GM23338 (cell line): ENCODE results near the gene RGL3. TPM values are rescaled to one million over a fixed set of nuclear protein-coding genes. Genes with fewer than 3 reads are reported as not detected.

Experiments used
- ATAC-seq: fragments of 200-7000 bp; cut with Tn5 transposase; 3 replicates; pipeline ENCODE4 v1.9.1; 2020
- DNase-seq: peaks from one replicate; pipeline ENCODE4 v3.0.0-alpha.2; 2015; ENCODE audit warnings: low spot score
- H2AFZ ChIP-seq: fragments of 200-600 bp; sonication (generic); 2 replicates; pipeline ENCODE4 v1.8.0; 2016; ENCODE audit warnings: antibody characterized with exemption, mild to moderate bottlenecking, moderate library complexity
- H3F3A ChIP-seq: fragments of 200-600 bp; sonication (generic); replicated peaks from 2 replicates; pipeline ENCODE4 v1.8.0; 2017; ENCODE audit warnings: antibody characterized with exemption, mixed run types, low read depth
- H3K27ac ChIP-seq: fragments of 200-600 bp; sonication (generic); 2 replicates; pipeline ENCODE4 v1.6.1; 2016; ENCODE audit warnings: low read depth
- H3K27me3 ChIP-seq: fragments of 200-600 bp; sonication (generic); 2 replicates; pipeline ENCODE4 v1.8.0; 2016; ENCODE audit warnings: mild to moderate bottlenecking, mixed run types, moderate library complexity; ENCODE audit not compliant: insufficient read depth
- H3K36me3 ChIP-seq: fragments of 200-600 bp; sonication (generic); 2 replicates; pipeline ENCODE4 v1.8.0; 2016; ENCODE audit warnings: mild to moderate bottlenecking; ENCODE audit not compliant: insufficient read depth
- H3K4me1 ChIP-seq: fragments of 200-600 bp; sonication (generic); 2 replicates; pipeline ENCODE4 v1.8.0; 2016; ENCODE audit warnings: mild to moderate bottlenecking, moderate library complexity; ENCODE audit not compliant: insufficient read depth
- H3K4me2 ChIP-seq: fragments of 200-600 bp; sonication (generic); 2 replicates; pipeline ENCODE4 v1.7.1; 2017; ENCODE audit warnings: mixed run types
- H3K4me3 ChIP-seq: fragments of 200-600 bp; sonication (generic); 2 replicates; pipeline ENCODE4 v1.6.1; 2016; ENCODE audit warnings: mixed run types
- H3K79me2 ChIP-seq: fragments of 200-600 bp; sonication (generic); replicated peaks from 2 replicates; pipeline ENCODE4 v1.8.0; 2017; ENCODE audit warnings: mild to moderate bottlenecking; ENCODE audit not compliant: insufficient read depth
- H3K9me2 ChIP-seq: fragments of 200-600 bp; sonication (generic); 2 replicates; pipeline ENCODE4 v1.8.0; 2017; ENCODE audit not compliant: insufficient read depth
- H4K20me1 ChIP-seq: fragments of 200-600 bp; sonication (generic); replicated peaks from 2 replicates; pipeline ENCODE4 v1.8.0; 2017; ENCODE audit warnings: mild to moderate bottlenecking; ENCODE audit not compliant: insufficient read depth
- H3K27ac Mint-ChIP-seq: 2 replicates; pipeline ENCODE4 v1.8.0; 2020; ENCODE audit warnings: inconsistent platforms, mild to moderate bottlenecking, moderate library complexity, mixed read lengths
- H3K27me3 Mint-ChIP-seq: 3 replicates; pipeline ENCODE4 v1.8.0; 2022; ENCODE audit warnings: low read depth, mild to moderate bottlenecking, moderate library complexity, mixed read lengths, inconsistent platforms; ENCODE audit not compliant: insufficient read depth, poor library complexity
- H3K36me3 Mint-ChIP-seq: 3 replicates; pipeline ENCODE4 v1.8.0; 2021; ENCODE audit warnings: low read depth, mild to moderate bottlenecking, inconsistent platforms, moderate library complexity, mixed read lengths
- H3K4me1 Mint-ChIP-seq: 3 replicates; pipeline ENCODE4 v1.8.0; 2020; ENCODE audit warnings: mild to moderate bottlenecking, inconsistent platforms, mixed read lengths
- H3K4me3 Mint-ChIP-seq: 3 replicates; pipeline ENCODE4 v1.8.0; 2021; ENCODE audit warnings: moderate library complexity, mild to moderate bottlenecking, inconsistent platforms, mixed read lengths
- H3K9me3 Mint-ChIP-seq: 3 replicates; pipeline ENCODE4 v1.8.0; 2020; ENCODE audit warnings: moderate library complexity, mild to moderate bottlenecking, inconsistent platforms, mixed read lengths
- CREB1 ChIP-seq: fragments of 250-450 bp; sonication (Bioruptor Pico); IDR thresholded peaks from 2 replicates; pipeline ENCODE4 v1.5.0; 2020; ENCODE audit warnings: low read depth, mild to moderate bottlenecking, moderate library complexity
- EZH2 ChIP-seq: fragments of 200-600 bp; sonication (generic); IDR thresholded peaks from one replicate; pipeline ENCODE4 v1.8.0; 2017; ENCODE audit warnings: antibody characterized with exemption, mild to moderate bottlenecking, low read depth; ENCODE audit not compliant: unreplicated experiment
- EZH2phosphoT487 ChIP-seq: fragments of 200-600 bp; sonication (generic); IDR thresholded peaks from one replicate; pipeline ENCODE4 v1.8.1; 2018; ENCODE audit warnings: antibody characterized with exemption; ENCODE audit not compliant: unreplicated experiment
- JUNB ChIP-seq: IDR thresholded peaks from one replicate; pipeline ENCODE4 v1.6.1; 2016; ENCODE audit warnings: antibody characterized with exemption; ENCODE audit not compliant: unreplicated experiment
- POLR2AphosphoS5 ChIP-seq: IDR thresholded peaks from 2 replicates; pipeline ENCODE4 v1.6.1; 2016; ENCODE audit warnings: antibody characterized with exemption, low read depth
- STAT1 ChIP-seq: IDR thresholded peaks from one replicate; pipeline ENCODE4 v1.6.1; 2016; ENCODE audit warnings: antibody characterized with exemption; ENCODE audit not compliant: unreplicated experiment
- ZNF114 ChIP-seq: fragments of 250-450 bp; sonication (Bioruptor Pico); IDR thresholded peaks from 2 replicates; pipeline ENCODE4 v1.5.0; 2020; ENCODE audit warnings: mild to moderate bottlenecking, moderate library complexity
- polyA plus RNA-seq: library from polyadenylated mRNA; unstranded; fragments of >200 nt; fragmentation: Nextera tagmentation; extraction: Ambion mirVana; gene quantifications from 2 replicates; pipeline ENCODE4 v1.2.1, GENCODE V29; 2016
- total RNA-seq: library from RNA; depleted of rRNA; stranded (reverse); fragments of >200 nt; shearing (Covaris generic); gene quantifications from 2 replicates; pipeline ENCODE4 v1.2.3, GENCODE V29; 2014
- TF ChIP-seq, protein P1 (sequence below): fragments of 250-450 bp; sonication (Bioruptor Pico); IDR thresholded peaks from 2 replicates; pipeline ENCODE4 v1.5.0; 2020; ENCODE audit warnings: mild to moderate bottlenecking, moderate library complexity
- TF ChIP-seq, protein P2 (sequence below): IDR thresholded peaks from 2 replicates; pipeline ENCODE4 v1.6.1; 2016; ENCODE audit warnings: antibody characterized with exemption
- TF ChIP-seq, protein P3 (sequence below): IDR thresholded peaks from one replicate; pipeline ENCODE4 v1.6.1; 2018; ENCODE audit warnings: antibody characterized with exemption; ENCODE audit not compliant: unreplicated experiment
- TF ChIP-seq, protein P4 (sequence below), 2 experiments: fragments of 200-600 bp in 1 of 2; sonication (generic) in 1 of 2; conservative IDR thresholded peaks; 2 replicates each; pipeline versions ENCODE4 v1.5.1 to v1.6.1; 2016 to 2017; ENCODE audit warnings: antibody characterized with exemption in 2 of 2, low read depth in 2 of 2, mild to moderate bottlenecking in 2 of 2, moderate library complexity in 1 of 2

RGL3 gene
- total and polyA plus RNA-seq, 2 experiments from 2014 or later, result 48.8 to 49.4 TPM

DNA sequence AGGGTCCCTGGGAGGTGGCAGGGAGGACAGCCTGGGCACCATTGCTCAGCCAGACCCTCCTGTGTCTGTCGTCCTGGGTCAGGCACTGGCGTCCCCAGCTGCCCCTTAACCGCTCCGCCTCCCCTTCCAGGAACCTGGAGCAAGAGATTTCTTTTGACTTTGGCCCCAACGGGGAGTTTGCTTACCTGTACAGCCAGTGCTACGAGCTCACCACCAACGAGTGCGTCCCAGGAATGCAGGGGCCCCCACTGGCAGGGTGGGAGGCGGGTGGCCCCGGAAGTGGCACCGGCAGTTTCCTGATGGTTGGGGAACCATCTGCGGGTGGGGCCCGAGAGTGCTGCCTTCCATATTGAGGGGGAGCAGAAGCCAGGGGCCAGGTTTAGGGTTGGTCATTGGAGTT is 29.3 kb upstream of the RGL3 start (continued):
- TF ChIP-seq, protein P1, sequence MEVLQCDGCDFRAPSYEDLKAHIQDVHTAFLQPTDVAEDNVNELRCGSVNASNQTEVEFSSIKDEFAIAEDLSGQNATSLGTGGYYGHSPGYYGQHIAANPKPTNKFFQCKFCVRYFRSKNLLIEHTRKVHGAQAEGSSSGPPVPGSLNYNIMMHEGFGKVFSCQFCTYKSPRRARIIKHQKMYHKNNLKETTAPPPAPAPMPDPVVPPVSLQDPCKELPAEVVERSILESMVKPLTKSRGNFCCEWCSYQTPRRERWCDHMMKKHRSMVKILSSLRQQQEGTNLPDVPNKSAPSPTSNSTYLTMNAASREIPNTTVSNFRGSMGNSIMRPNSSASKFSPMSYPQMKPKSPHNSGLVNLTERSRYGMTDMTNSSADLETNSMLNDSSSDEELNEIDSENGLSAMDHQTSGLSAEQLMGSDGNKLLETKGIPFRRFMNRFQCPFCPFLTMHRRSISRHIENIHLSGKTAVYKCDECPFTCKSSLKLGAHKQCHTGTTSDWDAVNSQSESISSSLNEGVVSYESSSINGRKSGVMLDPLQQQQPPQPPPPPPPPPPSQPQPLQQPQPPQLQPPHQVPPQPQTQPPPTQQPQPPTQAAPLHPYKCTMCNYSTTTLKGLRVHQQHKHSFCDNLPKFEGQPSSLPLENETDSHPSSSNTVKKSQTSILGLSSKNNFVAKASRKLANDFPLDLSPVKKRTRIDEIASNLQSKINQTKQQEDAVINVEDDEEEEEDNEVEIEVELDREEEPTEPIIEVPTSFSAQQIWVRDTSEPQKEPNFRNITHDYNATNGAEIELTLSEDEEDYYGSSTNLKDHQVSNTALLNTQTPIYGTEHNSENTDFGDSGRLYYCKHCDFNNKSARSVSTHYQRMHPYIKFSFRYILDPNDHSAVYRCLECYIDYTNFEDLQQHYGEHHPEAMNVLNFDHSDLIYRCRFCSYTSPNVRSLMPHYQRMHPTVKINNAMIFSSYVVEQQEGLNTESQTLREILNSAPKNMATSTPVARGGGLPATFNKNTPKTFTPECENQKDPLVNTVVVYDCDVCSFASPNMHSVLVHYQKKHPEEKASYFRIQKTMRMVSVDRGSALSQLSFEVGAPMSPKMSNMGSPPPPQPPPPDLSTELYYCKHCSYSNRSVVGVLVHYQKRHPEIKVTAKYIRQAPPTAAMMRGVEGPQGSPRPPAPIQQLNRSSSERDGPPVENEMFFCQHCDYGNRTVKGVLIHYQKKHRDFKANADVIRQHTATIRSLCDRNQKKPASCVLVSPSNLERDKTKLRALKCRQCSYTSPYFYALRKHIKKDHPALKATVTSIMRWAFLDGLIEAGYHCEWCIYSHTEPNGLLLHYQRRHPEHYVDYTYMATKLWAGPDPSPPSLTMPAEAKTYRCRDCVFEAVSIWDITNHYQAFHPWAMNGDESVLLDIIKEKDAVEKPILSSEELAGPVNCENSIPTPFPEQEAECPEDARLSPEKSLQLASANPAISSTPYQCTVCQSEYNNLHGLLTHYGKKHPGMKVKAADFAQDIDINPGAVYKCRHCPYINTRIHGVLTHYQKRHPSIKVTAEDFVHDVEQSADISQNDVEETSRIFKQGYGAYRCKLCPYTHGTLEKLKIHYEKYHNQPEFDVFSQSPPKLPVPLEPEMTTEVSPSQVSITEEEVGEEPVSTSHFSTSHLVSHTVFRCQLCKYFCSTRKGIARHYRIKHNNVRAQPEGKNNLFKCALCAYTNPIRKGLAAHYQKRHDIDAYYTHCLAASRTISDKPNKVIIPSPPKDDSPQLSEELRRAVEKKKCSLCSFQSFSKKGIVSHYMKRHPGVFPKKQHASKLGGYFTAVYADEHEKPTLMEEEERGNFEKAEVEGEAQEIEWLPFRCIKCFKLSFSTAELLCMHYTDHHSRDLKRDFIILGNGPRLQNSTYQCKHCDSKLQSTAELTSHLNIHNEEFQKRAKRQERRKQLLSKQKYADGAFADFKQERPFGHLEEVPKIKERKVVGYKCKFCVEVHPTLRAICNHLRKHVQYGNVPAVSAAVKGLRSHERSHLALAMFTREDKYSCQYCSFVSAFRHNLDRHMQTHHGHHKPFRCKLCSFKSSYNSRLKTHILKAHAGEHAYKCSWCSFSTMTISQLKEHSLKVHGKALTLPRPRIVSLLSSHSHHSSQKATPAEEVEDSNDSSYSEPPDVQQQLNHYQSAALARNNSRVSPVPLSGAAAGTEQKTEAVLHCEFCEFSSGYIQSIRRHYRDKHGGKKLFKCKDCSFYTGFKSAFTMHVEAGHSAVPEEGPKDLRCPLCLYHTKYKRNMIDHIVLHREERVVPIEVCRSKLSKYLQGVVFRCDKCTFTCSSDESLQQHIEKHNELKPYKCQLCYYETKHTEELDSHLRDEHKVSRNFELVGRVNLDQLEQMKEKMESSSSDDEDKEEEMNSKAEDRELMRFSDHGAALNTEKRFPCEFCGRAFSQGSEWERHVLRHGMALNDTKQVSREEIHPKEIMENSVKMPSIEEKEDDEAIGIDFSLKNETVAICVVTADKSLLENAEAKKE, result no peak
- TF ChIP-seq, protein P2, sequence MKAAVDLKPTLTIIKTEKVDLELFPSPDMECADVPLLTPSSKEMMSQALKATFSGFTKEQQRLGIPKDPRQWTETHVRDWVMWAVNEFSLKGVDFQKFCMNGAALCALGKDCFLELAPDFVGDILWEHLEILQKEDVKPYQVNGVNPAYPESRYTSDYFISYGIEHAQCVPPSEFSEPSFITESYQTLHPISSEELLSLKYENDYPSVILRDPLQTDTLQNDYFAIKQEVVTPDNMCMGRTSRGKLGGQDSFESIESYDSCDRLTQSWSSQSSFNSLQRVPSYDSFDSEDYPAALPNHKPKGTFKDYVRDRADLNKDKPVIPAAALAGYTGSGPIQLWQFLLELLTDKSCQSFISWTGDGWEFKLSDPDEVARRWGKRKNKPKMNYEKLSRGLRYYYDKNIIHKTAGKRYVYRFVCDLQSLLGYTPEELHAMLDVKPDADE, result no peak
- TF ChIP-seq EZH2 (no peak), ZNF114 (CRISPR knock-in tag) (no peak)

DNA sequence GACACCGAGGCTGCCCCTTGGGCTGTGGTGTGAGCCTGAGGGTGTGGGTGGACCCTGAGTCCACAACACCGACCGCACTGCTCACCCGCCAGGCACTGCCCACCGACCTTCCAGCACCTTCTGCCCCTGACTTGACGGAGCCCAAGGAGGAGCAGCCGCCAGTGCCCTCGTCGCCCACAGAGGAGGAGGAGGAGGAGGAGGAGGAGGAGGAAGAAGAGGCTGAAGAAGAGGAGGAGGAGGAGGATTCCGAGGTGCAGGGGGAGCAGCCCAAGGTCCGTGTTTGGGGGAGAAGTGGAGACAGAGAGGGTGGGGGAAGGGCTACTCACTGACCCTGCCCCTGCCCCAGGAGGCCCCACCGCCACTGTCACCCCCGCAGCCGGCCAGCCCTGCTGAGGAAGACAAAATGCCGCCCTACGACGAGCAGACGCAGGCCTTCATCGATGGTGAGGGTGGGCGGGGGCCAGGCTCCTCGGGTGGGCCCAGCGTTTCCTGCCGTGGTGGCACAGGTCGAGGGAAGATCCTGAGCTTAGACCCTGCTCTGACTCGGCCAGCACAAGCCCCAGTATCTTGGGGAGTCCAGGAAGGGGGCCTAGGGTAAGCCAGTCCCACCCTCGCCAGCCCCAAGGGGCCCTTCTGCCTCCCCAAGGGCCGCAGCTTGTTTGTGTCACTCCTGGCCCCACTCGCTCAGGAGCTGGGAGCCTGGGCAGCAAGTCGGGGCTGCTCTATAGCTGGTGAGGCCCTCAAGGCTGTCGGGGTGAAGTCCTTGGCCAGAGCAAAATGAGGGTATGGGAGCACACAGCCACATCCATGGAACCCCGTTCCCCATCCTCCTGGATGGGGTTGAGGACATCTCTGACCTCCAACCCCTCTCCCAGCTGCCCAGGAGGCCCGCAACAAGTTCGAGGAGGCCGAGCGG is 28.5 kb upstream of the RGL3 start:
- no peaks in the 10 kb centered on the region for H4K20me1 ChIP-seq
- H3K4me3 Mint-ChIP-seq, result no peak overlapping the region
- no peaks in the 10 kb centered on the region for H3K9me2 ChIP-seq
- peaks cover 42% of the 10 kb centered on the region for H3K36me3 Mint-ChIP-seq
- H3K4me1 Mint-ChIP-seq, result peaks cover 15% of the 10 kb centered on the region
- H3K4me1 ChIP-seq, result peaks cover 18% of the 10 kb centered on the region
- no peak overlapping the region for H2AFZ ChIP-seq
- no peaks in the 10 kb centered on the region for H3K79me2 ChIP-seq
- H3F3A ChIP-seq, result 0 out of 2 replicates have a peak, but pooled peaks cover 2% of the 10 kb centered on the region
- H3K27ac ChIP-seq, result no peak overlapping the region
- ATAC-seq, result no peak
- H3K27me3 Mint-ChIP-seq, result peaks cover 6% of the 10 kb centered on the region
- peaks cover 6% of the 10 kb centered on the region for H3K36me3 ChIP-seq
- no peak overlapping the region for H3K27ac Mint-ChIP-seq
- H3K9me3 Mint-ChIP-seq, result no peaks in the 10 kb centered on the region; the same call in 2 of the 3 replicates
- no peak overlapping the region for H3K4me2 ChIP-seq
- DNase-seq, result no peak
- no peak overlapping the region for H3K4me3 ChIP-seq
- H3K27me3 ChIP-seq, result no peaks in the 10 kb centered on the region
- no peak for TF ChIP-seq POLR2AphosphoS5
- no peak for TF ChIP-seq EZH2
- no peak for TF ChIP-seq EZH2phosphoT487
- no peak for TF ChIP-seq CREB1 (CRISPR knock-in tag)
- TF ChIP-seq, protein P3, sequence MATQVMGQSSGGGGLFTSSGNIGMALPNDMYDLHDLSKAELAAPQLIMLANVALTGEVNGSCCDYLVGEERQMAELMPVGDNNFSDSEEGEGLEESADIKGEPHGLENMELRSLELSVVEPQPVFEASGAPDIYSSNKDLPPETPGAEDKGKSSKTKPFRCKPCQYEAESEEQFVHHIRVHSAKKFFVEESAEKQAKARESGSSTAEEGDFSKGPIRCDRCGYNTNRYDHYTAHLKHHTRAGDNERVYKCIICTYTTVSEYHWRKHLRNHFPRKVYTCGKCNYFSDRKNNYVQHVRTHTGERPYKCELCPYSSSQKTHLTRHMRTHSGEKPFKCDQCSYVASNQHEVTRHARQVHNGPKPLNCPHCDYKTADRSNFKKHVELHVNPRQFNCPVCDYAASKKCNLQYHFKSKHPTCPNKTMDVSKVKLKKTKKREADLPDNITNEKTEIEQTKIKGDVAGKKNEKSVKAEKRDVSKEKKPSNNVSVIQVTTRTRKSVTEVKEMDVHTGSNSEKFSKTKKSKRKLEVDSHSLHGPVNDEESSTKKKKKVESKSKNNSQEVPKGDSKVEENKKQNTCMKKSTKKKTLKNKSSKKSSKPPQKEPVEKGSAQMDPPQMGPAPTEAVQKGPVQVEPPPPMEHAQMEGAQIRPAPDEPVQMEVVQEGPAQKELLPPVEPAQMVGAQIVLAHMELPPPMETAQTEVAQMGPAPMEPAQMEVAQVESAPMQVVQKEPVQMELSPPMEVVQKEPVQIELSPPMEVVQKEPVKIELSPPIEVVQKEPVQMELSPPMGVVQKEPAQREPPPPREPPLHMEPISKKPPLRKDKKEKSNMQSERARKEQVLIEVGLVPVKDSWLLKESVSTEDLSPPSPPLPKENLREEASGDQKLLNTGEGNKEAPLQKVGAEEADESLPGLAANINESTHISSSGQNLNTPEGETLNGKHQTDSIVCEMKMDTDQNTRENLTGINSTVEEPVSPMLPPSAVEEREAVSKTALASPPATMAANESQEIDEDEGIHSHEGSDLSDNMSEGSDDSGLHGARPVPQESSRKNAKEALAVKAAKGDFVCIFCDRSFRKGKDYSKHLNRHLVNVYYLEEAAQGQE, result no peak
- TF ChIP-seq ZNF114 (CRISPR knock-in tag), result no peak
- no peak for TF ChIP-seq STAT1
- TF ChIP-seq, protein P4, sequence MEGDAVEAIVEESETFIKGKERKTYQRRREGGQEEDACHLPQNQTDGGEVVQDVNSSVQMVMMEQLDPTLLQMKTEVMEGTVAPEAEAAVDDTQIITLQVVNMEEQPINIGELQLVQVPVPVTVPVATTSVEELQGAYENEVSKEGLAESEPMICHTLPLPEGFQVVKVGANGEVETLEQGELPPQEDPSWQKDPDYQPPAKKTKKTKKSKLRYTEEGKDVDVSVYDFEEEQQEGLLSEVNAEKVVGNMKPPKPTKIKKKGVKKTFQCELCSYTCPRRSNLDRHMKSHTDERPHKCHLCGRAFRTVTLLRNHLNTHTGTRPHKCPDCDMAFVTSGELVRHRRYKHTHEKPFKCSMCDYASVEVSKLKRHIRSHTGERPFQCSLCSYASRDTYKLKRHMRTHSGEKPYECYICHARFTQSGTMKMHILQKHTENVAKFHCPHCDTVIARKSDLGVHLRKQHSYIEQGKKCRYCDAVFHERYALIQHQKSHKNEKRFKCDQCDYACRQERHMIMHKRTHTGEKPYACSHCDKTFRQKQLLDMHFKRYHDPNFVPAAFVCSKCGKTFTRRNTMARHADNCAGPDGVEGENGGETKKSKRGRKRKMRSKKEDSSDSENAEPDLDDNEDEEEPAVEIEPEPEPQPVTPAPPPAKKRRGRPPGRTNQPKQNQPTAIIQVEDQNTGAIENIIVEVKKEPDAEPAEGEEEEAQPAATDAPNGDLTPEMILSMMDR (conservative IDR thresholded peaks at IDR 0.05; ENCODE audit: low read depth in 2 of 2), result no peak
- TF ChIP-seq JUNB, result no peak
